Measurements from ENCODE around the gene SH3BP4. TPM values are rescaled to one million over a fixed set of nuclear protein-coding genes. Genes with fewer than 3 reads are reported as not detected.

The SH3BP4 gene
- total RNA-seq, 1 experiment from 2014 or later: 93.8 TPM

DNA sequence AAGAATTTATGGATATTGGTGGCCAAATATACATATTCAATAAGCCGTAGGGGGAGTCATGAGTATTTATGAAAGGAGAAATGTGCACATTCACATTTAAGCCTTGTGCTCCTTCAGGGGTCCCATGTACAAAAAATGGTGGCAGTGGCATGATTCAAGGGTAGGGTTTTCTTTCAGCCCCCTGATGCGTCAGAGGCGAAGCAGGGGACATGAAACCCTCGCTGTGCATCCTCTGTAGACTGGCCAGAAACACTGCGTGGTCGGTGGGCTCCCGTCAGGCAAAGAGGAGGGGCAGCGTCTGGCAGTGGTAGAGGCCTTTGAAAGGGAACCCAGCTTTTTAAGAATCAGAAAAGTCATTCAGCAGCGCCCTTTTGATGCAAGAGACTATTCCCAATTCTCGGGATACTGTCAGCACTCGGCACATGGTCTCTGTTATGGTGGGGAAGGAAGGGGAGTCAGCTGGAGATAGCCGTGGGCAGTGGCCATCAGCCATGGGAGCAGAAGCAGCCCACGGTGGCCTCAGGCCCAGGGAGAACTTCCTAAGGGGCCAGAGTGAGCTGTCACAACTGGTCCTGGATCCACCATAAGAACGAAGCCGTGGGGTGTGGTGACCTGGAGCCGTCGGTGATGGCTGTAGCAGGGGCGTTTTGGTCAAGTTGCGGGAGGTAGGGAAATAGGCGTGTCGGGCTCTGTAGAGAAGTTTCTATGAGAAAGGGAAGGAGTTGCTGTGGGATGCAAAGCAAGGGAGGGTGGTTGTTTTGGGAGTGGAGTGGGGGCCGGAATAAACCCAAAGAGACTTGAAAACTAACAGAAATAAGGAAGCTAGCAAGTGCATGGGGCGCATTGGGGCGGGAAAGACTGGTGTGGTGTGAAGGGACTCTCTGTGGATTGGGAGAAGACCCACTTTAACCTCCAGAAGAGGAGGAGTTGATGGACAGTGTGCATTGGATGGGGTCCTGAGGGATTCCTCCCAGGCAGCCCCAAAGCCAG, 95.6 kb downstream of the SH3BP4 start:
- H4K20me1 ChIP-seq (ENCODE audit: control insufficient read depth, insufficient read depth, insufficient read length): no peaks in the 10 kb centered on the region
- H3K18ac ChIP-seq (ENCODE audit: insufficient read length, low read depth, low read length): no peak overlapping the region
- Mint-ChIP-seq H3K4me1 (peaks cover 5 to 8% of the 10 kb centered on the region in 2 experiments), H3K27me3 (ENCODE audit: low read depth) (no peaks in the 10 kb centered on the region), H3K4me3 (no peak overlapping the region), H3K27ac (peak overlapping the region; percentile 14 to 42 (median 37); a peak in 1 of 7 replicates), H3K36me3 (ENCODE audit: insufficient read depth in 1 of 3, low read depth in 3 of 3) (peaks cover 28 to 76% (median 73%) of the 10 kb centered on the region in 3 experiments), H3K9me3 (no peaks in the 10 kb centered on the region)
- no peak overlapping the region for H4K5ac ChIP-seq (ENCODE audit: insufficient read length, low read depth, low read length)
- H2BK15ac ChIP-seq (ENCODE audit: low read depth, low read length): no peak overlapping the region
- no CpG with 5 or more reads among the region's 24 CpGs for WGBS (ENCODE audit: extremely low coverage, insufficient read length, low lambda C conversion rate)
- no peak overlapping the region for H3K9ac ChIP-seq (ENCODE audit: extremely low read depth, insufficient read length, low read length)
- DNase-seq: no peak
- H3K4me1 ChIP-seq (ENCODE audit: insufficient read depth, low read length): no peaks in the 10 kb centered on the region
- no peak overlapping the region for H2BK12ac ChIP-seq (ENCODE audit: insufficient read length, low read depth, low read length)
- H3K14ac ChIP-seq (ENCODE audit: insufficient read depth, low read length): no peak overlapping the region
- no peak overlapping the region for H3T11ph ChIP-seq (ENCODE audit: low read length)
- H2BK120ac ChIP-seq (ENCODE audit: low read depth, low read length, poor library complexity, severe bottlenecking): no peak overlapping the region
- H4K91ac ChIP-seq (ENCODE audit: insufficient read length, low read depth, low read length): no peak overlapping the region
- H3K4me2 ChIP-seq (ENCODE audit: insufficient read depth, insufficient read length, low read length): no peak overlapping the region
- H3K79me2 ChIP-seq (ENCODE audit: insufficient read depth, low read length): no peaks in the 10 kb centered on the region; the same call in 1 of the 2 replicates
- no peak overlapping the region for H4K8ac ChIP-seq (replicated peaks; ENCODE audit: insufficient read length, low read depth, low read length)
- no peak overlapping the region for H2AK5ac ChIP-seq (ENCODE audit: insufficient read length, low read length)
- no peaks in the 10 kb centered on the region for H3K27me3 ChIP-seq (ENCODE audit: insufficient read depth, low read length)
- H3K56ac ChIP-seq (ENCODE audit: insufficient read length, low read depth, low read length): no peak overlapping the region
- no peak overlapping the region for H3K27ac ChIP-seq (ENCODE audit: insufficient read length, low read depth, low read length)
- no peak overlapping the region for H2BK5ac ChIP-seq (ENCODE audit: insufficient read length, low read length)
- no peaks in the 10 kb centered on the region for H3K9me3 ChIP-seq (ENCODE audit: control insufficient read depth, low read depth, low read length)
- no peak overlapping the region for H2BK20ac ChIP-seq (ENCODE audit: low read depth, low read length, poor library complexity, severe bottlenecking)
- no peak overlapping the region for H3K4ac ChIP-seq (ENCODE audit: low read depth, low read length)
- no peak for TF ChIP-seq CTCF (conservative IDR thresholded peaks at IDR 0.05)
- no peaks in the 10 kb centered on the region for H3K79me1 ChIP-seq (ENCODE audit: insufficient read depth, low read depth, low read length, poor library complexity, severe bottlenecking)
- no peaks in the 10 kb centered on the region for H3K23me2 ChIP-seq (ENCODE audit: insufficient read length, low read depth, low read length, poor library complexity, severe bottlenecking)
- no peak overlapping the region for H3K23ac ChIP-seq (ENCODE audit: insufficient read length, low read depth, low read length)
- no peak overlapping the region for H2AFZ ChIP-seq (ENCODE audit: low read length)
